Activated gamma-delta T cell treated with Interleukin-2 at 50 U/mL for 16 hours (primary cell): ENCODE results near the gene SAMD3.
"Not testable (repeated sequence)": the region's sequence is repeated elsewhere in the genome, so short reads cannot be mapped to it uniquely, and the experiment has no call there.

ENCODE experiments used
- DNase-seq: peaks from one replicate; pipeline ENCODE4 v3.0.0-alpha.2; 2020

The SAMD3 gene

DNA sequence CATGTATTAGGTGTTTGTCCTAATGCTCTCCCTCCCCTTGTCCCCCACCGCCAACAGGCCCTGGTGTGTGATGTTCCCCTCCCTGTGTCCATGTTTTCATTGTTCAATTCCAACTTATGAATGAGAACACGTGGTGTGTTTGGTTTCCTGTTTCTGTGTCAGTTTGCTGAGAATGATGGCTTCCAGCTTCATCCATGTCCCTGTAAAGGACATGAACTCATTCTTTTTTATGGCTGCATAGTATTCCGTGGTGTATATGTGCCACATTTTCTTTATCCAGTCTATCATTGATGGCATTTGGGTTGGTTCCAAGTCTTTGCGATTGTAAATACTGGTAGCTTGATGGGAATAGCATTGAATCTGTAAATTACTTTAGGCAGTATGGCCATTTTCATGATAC, 52.6 kb downstream of the SAMD3 start:
- DNase-seq: not testable (repeated sequence)

DNA sequence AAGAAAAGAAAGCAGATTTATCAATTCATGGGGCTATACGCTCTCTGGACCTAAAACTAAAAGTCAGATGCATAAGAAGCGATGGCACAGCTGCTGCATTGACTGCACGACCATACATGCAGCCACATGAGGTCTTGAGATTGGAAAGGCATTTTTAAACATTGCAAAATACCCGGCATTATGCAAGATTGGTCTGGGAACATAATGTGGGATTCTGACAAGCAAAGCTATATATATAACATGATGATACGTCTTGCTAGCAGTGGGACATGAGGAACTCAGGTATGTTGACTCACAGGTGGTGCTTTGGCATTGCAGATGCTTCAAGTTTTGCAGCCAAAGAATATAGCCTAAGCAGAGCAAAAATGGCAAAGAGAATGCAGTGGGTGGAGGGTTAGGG, 55.1 kb downstream of the SAMD3 start:
- no peak for DNase-seq

DNA sequence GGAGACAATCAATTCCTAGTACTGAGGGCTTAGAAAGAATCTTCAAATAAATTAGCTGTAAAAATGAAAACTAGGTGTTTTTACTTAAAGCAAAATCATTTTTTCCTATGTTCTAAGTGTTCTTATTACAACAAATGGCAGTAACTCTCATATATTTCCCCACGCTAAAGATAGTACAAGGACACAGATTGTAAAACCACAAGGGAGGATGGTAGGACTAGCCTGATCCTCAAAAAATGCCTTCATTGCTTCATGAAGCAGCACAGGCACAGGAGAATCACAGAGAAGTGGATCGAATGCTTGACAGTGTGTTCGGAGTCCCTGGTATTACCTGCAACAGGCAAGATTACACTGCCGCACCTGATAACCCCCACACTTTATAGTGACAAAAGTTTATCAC, 58.5 kb downstream of the SAMD3 start:
- DNase-seq: no peak

DNA sequence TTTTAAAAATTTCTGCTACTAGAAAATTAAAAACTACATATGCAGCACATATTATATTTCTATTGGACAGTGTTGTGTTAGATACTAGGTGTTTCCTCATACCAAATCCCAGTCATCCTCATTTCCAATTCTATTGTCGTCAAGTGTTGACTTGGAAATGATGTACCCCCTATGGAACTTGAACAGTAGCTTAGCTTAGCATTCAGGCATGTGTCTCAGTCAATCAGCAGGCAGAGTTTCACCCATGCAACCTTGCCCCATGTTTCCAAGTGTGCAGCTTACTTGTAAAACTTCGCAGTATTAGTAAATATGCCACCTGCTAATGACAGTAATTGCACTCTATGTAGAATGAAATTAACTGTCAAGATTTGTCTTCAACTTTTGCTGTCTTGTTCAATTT, 59.5 kb downstream of the SAMD3 start:
- DNase-seq: no peak

DNA sequence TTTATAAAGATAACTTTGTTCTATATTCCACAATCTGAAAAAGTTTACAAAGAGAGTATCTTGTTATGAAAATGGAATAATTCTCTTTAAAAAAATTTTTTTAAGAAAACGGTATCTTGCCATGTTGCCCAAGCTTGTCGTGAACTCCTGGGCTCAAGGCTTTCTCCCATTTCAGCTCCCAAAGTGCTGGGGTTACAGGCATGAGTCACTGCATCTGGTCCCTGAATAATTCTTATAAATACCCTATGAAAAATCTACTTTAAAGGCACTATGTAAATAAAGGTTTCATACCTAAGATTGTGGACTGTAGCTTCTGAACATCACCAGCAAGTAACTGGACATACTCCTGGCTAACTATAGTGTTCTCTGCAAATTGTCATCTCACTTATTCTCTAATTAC, 60.3 kb downstream of the SAMD3 start:
- no peak for DNase-seq

DNA sequence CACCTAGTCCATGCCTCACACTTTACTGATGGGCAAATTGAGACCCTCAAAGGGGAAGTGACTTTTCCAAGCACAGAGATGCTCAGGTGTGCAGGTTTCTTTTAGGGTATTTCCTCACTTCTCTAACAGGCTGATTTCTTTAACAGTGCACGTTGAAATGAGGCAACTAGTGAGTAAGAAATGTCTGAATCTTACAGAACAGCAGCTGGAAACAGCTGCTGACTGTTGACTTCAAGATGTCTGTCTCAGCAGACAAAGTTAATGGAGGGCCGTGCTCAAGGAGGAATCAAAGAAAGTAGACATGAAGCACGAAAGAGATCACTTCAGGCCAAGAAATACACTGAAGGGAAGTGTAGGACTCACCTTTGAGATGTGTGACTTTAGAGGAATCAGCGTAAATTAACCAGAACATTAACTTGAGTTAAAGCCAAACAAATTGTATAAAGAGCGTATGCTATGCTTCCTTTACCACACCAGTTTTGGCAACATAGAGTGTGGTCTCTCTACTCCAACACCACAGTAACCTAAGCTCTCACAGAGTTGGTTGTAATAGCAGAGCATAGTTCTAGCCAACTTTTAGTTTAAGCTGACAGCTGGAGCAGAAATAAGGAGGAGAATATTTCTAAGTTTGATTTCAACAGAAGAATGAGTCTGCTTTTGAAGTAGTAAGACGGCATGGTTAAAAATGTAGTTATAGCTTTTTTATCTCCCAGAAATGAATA, 60.9 kb downstream of the SAMD3 start:
- DNase-seq: no peak

DNA sequence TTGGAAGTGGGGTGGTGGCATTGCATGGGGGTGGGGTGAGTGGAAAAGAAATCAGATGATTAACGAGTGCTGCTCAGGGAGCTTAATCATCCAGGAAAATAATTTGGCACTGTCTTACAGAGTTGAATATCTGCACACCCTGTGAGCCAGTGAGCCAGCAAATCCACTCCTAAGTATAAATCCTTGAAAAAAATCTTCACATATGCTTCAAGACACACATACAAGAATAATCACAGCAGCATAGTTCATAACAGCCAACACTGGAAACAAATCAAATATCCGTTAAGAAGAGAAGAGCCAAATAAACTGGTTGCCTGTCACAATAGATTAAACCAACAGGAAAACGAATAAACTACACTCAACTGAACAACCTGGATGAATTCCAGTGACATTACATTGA, 62.8 kb downstream of the SAMD3 start:
- no peak for DNase-seq

DNA sequence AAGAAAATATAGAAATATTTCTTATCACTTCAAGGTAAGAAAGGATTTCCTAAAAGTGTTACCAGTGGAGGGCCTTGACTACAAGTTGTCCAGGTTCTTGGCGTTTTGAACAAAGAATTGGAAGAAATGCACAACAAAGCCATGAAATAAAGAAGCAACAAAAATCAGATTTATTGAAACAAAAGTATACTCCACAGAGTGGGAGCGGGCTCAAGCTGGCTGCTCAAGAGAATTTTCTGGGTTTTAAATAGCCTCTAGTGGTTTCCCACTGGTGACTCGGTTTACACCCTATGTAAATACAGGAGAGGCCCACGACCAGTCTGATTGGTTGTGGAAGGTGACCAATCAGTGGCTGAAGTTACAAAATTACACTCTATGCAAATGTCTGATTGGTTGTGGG, 64.2 kb downstream of the SAMD3 start:
- no peak for DNase-seq

DNA sequence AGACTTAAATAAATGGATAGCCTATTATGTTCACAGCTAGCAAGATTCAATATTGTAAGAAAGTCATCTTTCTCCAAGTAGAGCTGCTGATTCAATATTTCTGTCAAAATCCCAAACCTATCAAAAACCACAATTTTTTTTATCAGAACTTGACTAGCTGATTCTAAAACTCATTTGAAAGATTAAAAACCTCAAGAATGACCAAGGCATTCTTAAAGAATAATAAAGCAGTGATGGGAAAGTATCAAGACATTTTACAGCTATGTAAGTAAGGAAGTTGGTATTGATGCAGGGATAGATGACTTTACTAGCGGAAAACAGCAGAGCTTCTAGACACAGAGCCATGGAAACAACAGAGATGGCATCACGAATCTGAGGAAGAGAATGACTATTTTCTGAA, 64.7 kb downstream of the SAMD3 start:
- no peak for DNase-seq

DNA sequence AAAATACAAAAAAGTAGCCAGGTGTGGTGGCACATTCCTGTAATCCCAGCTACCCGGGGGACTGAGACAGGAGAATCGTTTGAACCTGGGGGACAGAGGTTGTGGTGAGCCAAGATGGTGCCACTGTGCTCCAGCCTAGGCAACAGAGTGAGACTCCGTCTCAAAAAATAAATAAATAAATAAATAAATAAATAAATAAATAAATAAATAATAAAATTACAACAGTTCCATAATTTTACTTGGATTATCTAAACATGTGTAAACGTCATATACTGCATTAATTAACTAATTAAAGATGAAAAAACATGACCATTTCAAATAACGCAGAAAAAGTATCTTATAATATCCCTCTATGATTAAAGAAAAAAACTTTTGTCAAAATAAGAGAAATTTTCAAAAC, 65.8 kb downstream of the SAMD3 start:
- no peak for DNase-seq

DNA sequence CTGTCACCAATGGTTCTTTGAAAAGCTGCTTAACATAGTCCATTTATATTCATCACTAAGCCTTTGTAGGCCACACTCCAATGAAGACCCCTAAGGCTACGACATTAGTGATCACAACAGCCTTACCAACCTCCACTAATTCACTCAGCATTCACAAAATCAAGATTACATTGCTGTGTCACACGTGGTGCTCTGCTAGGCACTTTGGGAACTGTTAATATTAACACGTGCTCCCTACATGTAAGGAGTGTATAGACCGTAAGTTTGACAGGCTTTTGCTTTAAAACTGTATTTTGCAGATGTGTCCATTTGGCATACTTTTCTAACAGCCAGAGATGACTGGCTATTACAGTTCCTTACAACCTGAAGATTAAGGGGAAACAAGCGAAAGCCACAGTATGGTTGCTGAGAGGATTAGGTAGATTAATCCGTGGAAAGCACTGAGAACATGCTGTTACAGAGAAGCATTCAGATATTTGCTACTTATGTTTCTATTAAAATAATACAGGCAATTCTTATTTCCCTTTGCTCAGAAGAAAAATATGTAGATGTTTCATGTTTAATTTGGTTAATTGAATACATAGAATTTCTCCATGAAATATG, 69.7 kb downstream of the SAMD3 start:
- no peak for DNase-seq

DNA sequence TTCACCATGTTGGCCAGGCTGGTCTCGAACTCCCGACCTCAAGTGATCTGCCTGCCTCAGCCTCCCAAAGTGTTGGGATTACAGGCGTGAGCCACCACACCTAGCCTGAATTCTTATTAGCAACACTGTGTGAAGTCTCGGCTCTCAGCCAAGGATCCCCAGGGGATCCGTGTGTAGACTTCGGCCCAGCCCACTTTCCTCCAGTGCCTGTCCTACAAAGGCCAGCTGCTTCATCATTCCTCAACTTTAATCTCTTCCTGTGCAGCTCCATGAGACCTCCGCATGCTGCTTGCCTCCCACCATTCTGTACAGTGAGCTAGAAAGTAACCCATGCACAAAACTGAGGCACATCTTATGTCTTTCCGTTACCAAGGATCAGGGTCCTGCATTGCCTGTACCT, 71.8 kb downstream of the SAMD3 start:
- DNase-seq: no peak

DNA sequence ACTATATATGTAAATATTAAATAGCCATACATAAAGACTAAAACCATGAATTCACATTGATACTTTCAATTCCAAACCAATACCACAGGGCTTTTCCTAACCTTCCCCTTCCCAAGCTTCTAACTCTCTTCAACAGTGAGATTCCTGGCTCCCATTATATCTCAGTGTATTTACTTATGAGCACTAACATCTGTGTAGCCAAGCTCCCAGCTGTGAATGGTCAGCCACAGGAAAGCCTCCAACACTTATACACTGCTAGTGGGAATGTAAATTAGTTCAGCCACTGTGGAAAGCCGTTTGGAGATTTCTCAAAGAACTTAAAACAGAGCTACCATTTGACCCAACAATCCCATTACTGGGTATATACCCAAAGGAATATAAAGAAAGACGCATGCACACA, 73.7 kb downstream of the SAMD3 start:
- not testable (repeated sequence) for DNase-seq

DNA sequence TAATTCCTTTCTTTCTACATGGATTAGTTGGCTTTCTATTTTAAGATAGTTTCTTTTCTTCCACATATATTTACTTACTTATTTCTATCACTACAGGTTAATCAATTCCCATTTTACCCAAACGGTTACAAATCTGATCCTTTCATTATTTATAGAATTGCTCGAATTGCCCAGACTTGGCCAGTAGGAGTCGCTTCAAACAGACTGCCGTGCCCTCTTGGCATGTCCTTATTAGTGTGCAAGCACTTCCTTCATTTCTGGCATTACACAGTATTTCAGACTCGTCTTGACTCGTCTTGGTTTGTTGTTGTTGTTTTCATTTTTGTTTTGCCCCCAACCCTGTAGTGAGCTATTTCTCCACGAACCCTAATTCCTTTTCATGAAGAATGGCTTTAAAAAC, 74.6 kb downstream of the SAMD3 start:
- no peak for DNase-seq

DNA sequence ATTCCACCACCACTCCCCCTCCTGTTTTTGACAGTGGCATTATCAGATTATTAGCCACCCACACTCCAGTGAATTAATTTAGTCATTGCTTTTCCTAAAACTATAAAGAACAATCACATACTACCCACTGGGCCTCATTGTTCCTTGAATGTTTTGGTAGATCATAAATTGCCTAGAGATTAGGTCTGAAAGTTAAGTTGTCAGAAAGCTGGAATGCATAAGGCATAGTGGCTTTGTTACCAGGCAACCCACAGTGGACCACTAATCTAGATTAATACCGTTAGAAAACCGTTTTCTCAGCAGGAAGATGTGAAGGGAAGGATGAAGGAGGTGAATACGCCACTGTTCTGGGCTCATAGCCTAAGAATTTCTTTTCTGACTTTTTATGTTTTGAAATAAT, 75.6 kb downstream of the SAMD3 start:
- DNase-seq: no peak

DNA sequence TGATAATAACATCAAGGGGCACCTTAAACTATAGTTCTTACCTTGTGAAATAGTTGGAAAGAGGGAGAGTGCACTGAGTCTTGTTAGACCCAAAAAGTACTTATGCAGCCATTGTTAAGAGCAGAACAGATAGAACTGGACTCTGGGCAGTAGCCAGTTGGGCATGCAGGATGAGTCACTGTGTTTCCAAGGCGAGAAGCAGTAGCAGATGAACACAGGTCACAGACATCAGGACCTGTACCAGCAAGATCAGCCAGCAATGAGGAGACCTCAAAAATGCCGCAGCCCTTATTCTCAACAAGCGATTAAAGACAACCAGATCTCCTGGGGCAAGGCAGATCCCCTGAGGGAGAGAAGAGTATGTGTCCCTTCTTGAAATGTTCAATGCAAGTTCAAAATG, 79.0 kb downstream of the SAMD3 start:
- no peak for DNase-seq

DNA sequence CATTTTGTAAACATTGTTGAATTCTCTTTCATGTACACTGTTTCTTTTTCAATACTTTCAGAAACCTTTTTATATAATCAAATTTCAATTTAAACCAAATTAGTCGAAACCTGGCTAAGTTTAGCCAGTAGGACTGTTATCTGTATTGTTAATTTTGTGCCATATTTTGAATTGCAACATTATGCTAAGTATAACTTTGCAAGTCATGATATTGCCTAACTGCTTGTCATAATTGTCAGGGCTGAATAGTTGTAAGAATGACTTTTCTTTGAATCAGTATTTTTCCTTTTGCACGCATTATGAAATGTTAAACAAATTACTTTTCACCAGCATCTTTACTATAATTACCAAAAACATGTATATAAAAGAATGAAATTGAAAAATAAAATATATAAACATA, 82.7 kb downstream of the SAMD3 start:
- no peak for DNase-seq

DNA sequence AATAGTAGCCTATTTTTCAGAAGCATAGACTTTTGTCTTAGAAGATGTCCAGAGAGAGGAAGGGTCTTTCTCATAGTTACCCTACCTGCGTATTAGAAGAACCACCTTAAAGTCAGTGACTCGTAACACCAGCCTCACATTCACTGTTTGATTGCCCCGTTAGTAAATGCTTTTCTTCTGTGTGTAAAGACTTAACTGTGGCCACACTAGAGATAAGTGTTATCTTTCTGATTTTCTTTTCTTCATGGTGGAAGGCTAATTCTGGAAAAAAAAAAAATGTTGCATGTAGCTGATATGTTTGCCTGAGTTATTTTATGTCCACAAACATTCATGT, 83.9 kb downstream of the SAMD3 start:
- no peak for DNase-seq

DNA sequence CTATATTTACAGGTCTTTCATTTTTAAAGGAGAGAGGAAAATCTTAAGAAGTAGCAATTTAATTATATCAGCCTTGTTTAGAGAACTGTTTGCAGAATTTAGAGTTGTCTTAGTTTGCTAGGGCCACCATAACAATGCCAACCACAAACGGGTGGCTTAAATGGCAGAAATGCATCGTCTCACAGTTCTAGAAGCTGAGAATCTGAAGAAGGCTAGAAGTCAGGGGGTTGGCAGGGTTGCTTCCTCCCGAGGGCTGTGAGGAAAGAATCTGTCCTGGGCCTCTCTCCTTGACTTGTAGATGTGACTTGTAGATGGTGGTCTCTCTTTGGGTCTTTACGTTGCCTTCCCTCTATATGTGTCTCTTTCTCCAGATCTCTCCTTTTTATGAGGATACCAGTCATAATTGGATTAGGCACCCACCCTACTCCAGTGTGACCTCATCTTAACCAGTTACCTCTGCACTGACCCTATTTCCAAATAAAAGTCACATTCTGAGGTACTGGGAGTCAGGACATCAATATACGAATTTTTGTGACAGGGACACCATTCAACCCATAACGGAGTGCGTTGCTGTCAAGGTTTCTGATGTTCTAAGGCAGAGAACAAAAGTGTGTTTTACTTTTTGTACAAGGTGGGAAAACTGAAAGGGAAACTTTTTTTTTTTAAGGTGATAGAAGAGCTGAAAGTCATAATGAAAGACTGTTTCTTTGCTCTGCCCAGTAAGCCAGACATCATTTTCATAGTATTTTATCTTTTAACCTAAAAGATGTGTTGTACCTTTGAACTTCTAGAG, 84.4 kb downstream of the SAMD3 start:
- no peak for DNase-seq

DNA sequence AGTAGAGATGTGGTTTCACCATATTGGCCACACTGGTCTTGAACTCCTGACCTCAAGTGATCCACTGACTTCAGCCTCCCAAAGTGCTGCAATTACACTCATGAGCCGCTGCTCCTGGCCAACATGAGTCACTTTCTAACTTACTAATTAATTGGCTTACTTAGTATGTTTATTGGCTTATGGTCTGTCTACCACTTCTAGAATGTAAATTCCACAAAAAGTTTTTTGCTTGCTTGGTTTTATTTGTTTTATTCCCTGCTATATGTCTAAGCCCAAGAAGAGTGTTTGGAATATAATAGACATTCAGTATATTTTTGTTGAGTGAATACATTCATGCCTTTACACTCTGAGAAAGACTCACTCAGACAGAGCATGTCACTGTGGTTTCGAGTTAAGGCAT, 86.0 kb downstream of the SAMD3 start:
- no peak for DNase-seq

DNA sequence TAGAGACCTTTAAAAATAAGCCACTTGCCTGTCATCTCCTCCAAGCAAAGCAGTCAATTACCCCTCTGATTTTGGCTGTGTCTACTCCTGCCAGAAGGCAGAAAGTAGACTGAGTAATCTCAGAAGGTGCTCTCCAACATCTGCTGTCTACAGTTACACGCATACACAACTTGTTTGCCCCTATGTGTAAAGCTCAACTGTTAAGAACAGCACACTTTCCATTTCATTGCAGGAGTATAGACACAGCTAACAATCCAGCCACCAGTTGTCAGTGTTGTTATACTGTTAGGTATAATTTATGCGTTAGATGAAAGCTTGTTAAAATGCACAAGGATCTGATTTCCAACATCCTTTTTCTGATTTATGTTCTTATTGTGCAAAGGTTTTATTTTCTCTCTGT, 88.2 kb downstream of the SAMD3 start:
- DNase-seq: no peak

DNA sequence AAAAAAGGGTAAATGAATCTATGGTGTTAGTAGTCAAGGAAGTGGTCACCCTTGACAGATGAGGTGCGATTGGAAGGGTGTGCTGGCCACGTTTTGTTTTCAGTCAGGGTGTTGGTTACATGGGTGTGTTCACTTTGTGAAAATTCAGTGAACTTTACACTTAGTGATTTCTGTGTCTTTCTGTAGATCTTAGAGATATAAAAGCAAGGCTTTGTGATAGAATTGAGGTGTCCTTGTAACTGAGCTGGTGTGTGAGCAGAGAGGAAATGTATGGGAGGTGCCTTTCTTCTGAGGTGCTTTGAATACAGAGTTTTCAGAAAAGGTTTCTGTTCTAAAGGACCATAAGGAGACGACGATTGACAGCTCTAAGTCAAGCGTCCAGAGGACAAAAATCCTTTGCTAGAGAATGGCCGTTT, 90.5 kb downstream of the SAMD3 start:
- peak; percentile 53 for DNase-seq

DNA sequence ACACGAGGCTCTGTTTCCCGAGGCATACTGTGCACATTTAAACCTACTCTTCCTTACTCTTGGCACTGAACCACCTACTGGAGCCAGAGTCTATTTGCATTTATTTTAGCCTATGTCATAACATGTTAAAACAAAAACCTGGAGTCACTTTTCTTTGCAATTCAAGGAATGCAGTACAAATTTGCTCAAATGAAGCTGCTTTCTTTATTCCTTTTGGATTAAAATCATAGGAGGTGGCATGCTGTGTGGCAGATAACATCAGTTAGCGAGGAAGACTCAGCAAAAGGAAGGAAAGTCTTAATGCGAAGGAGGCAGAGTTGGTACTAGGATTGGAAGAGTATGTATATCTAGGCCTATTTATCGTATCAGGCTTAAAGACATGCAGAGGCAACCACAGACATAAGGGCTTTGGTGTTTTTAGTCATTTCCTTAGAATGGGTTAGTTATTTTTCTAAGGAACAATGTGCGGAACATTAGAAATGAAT, 92.9 kb downstream of the SAMD3 start:
- DNase-seq: no peak

DNA sequence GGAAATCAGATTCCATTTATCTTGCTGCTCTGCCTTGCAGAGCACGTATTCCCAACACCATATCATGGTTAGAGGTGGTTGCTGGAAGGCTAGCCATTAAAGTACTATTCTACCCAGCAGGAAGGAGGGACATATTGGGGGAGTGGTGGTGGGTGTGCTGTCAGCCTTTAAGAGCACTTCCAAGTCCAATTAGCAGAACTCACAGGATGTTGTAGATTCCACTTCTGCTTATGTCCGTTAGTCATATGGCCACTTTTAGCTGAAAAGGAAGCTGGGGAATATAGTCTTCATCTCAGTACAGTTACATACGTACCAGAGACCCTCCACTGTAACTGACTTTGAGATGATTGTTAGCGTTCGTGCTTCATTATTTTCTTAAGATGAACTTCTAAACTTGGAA, 94.4 kb downstream of the SAMD3 start:
- DNase-seq: no peak
